Activated CD8-positive, alpha-beta memory T cell treated with anti-CD3 and anti-CD28 coated beads for 4 hours (primary cell): ENCODE data around the gene SCAMP5.

ENCODE experiments used
- DNase-seq, 2 donors: peaks; one replicate each; pipeline ENCODE4 v3.0.0-alpha.2; 2020; ENCODE audit warnings: low read depth in 2 of 2

The SCAMP5 gene

DNA sequence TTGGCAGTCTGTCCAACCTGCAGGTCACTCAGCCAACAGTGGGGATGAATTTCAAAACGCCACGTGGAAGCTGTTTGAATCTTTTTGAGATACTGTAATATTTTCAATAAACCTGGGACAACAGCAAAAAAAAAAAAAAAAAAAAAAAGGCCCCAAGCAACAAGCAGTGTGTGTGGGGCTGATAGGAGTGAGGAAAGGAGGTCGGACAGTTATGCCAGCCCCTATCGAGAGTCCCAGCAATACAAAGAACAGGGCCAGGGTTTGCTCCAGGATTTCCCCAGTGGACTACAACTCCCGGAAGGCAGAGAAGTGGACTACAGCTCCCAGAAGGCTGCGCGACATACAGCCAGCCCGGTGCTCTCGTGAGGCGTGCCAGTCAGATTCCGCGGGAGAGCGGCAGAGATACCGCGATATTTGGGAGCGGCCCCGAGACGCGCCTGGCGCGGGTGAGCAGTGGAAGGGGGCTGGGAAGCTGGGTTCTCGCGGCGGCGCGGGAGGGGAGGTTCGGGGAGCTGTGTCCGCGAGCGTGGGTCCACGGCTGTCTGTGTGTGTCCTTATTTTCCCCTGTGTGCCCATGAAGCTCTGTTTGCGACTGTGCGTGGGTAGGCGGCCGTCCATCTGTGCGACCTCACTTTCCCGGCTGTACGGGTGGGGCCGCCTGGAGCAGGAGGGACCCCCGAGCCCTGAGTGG lies 28.0 kb downstream of the SCAMP5 start, which contains the start of gene PPCDC:
TSS of gene PPCDC (plus strand) at position 410 of the 691 bp plus-strand sequence. CDS start 4,729 bp downstream, outside the sequence.
- DNase-seq = peak; percentile 88 to 89

GRCh38 chr15:75023872-75024636 lies 28.7 kb downstream of the SCAMP5 start:
- no peak for DNase-seq

DNA sequence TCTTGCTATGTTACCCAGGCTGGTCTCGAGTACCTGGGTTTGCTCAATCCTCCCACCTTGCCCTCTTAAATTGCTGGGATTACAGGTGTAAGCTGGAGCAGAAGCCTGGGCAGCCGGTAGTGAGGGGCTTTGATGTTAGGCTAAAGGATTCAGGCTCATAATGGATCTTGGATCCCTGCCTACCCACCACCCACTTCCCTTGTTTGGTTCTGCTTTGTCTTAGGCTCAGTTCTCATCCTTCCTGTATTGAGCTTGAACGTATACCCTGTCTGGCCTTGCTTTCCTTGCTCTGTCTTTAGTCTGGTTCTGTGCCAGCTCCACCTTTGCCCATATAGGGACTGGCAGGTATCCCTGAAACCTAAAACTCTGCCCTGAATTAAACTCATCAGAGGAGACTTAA lies 29.7 kb downstream of the SCAMP5 start:
- no peak for DNase-seq

DNA sequence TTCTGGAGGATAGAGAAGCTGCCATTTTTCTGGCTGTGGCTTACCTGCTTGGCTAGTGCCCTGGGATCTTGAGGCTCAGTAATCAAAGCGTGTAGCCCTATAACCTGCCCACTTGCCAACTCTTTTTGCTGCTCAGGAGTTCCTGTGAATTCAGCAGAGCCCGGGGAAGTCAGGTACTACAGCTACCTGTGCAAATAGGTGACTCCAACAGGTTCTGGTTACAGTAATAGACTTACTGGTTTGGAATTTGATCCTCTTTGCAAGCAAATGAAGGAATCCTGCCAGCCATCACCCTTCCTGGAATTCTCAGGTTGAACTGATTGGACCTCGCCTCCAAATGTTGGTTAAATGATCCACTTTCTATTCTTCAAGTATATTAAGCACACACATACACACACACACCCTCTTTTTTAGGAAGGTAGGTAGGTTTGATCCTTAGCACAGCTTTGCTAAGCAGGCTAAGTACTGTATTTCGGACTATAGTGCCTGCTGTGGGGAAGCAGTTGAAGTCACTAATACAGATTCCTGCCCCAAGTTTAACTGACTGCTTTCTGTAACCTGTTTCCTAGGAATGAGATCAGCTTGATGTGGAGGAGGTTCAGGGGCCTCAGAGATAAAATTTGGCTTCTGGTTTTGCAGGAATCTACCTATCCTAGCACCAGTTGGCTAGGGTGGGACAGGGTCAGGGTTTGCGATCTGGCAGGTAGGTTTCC lies 30.3 kb downstream of the SCAMP5 start:
- DNase-seq = no peak

GRCh38 chr15:75027551-75027950 lies 32.2 kb downstream of the SCAMP5 start:
- no peak for DNase-seq

DNA sequence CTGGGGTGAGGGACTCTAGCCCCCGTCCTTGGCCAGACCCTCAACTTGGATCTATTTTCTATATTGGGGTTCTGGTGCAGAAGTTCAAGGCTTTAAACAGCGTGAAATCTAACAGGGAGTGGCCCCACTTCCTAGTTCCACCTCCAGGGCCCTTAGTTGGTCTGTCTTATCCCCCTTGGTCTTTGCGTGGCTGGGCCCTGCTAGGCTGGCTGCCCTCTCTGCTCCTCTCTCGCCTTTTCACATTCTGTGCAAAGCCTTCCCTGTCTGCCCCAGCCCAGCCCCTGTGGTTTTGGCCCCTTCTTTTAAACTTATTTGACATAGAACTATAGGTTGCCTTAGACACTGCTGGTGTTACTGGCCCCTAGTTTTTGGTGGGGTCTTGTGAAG lies 33.6 kb downstream of the SCAMP5 start:
- DNase-seq = no peak

DNA sequence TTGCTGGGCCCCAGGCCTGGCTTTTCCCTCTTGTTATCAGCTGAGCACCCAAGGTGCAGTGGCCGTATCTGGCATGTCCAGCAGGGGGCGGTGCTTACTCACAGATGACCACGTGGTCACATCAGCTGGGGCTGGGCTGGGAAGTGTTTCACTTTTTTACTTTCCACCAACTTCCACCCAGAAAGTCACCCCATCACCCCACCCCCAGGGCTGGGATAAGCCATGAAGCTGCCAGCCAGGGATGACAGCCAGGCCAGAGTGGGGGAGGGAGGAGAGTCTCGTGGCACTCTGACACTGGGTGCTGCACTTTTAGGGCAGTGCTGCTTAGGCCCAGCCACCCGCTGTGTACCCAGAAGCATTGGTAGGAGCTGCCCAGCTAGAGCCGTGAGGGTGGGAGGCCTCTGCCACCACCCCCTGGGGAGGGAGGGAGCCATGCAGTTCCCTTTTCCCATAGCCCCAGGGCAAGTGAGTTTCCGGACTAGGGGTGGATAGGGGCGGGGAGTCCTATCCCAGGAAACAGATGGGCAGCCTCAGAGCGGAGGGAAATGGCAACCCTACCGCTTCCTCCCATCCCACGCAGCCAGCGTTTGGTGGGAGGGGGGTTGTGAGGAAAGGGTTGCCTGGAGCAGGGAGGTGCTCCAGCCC lies 34.1 kb downstream of the SCAMP5 start:
- peak; percentile 79 to 80 for DNase-seq

DNA sequence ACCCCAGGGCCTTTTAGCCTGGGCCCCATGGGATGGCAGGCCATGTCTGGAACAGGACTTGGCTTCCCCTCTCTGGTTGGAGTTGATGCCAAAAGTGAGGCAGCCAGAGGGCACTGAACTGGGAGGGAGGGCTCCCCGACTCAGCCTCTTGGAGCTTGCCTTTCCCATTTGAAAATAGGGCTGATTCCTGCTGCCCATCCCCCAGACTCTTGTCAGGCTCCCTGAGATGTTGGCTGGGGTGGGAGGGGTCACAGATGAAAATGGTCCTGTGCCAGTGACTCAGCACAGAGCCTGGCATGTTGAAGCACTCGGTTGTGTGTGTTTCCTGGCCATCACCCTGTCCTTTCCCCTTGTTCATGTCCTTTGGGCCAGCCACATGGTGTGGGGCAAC lies 34.7 kb downstream of the SCAMP5 start:
- DNase-seq = no peak

DNA sequence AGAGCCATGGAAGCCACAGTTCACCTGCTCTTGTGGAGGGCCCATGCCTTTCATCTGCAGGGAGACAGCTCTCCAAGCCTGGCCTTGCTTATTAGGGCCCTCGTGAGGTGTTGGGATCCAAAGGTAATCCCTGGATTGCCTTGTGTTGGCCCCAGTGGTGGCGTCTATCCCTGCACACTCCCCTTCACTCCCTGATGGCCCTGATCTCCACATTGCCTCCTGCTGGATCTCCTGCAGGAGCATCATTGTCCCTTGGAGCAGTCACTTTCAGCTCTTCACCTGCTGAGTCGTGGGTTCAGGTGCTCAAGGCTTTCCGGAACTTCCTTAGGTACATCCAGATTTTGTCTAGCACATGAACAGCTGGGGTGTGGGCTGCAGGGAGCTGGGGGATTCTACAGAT lies 35.1 kb downstream of the SCAMP5 start:
- no peak for DNase-seq

- no peak for DNase-seq
Measured at GRCh38 chr15:75031848-75032247, 36.5 kb downstream of the SCAMP5 start.

- DNase-seq = no peak
Measured at GRCh38 chr15:75032395-75032794, 37.0 kb downstream of the SCAMP5 start.

DNA sequence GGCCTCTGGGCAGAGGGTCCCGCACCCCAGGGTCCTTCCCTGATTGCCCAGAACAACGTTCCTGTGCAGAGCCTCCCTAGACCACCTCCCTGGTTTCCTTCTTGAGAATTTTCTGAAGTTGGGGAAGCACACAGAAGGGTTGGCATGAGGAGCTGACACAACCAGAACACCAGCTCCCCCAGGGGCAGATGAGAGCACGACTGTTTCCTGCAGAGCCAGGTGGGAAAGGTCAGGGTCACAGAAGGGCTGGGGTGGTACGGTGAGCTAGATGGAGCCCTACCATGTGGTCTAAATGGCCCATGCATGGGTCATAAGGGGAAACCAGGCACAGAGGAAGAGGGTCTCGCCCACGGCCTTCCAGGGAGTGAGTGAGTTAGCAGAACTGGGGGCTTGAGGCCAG lies 38.4 kb downstream of the SCAMP5 start:
- no peak for DNase-seq

GRCh38 chr15:75034615-75035014 lies 39.3 kb downstream of the SCAMP5 start:
- DNase-seq = no peak

DNA sequence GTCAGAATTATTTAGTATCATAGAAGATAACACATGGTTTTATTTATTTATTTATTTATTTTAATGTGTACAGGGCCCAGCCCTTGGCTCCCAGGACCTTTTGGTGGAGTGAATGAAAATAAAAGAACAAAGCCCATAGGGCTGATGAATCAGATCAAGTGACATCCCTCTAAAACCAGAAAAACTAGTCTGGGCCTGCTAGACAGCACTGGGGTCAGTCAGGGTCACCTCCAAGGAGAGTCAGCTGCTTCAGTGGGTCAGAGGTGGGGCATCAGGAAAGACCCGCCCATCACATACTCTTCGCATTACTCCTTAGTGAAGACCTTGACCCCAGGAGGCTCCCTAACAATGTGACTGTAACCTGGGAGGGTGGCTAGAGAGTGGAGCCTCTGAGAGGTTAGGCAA lies 40.9 kb downstream of the SCAMP5 start:
- no peak for DNase-seq

GRCh38 chr15:75037685-75038084 lies 42.3 kb downstream of the SCAMP5 start:
- DNase-seq = no peak

DNA sequence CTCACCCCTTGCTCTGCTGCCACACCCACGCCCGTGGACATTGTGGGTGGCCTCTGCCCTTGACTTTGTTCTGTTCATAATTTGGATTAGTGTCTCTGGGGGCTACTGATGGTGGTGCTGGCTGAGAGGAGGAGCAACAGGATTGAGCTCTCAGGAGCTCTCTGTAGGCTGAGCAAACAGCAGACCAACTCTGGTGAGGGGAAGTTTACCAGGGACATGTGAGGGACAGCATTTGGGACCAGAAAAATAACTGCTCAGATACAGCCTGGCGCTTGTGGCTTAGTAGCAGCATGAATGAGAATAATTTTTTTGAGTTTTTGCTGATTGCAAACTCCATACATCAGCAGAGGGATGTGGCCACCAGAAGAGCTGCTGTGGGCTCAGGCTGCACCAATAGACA lies 42.9 kb downstream of the SCAMP5 start:
- DNase-seq = no peak

- DNase-seq = peak; percentile 43 to 46
Measured at GRCh38 chr15:75042730-75043508, 47.6 kb downstream of the SCAMP5 start.

GRCh38 chr15:75043509-75044257 lies 48.3 kb downstream of the SCAMP5 start:
- peak in 1 of 2 donors; percentile 19 for DNase-seq

- no peak for DNase-seq
Measured at GRCh38 chr15:75044258-75044878, 49.0 kb downstream of the SCAMP5 start.
